CD8-positive, alpha-beta memory T cell (primary cell): ENCODE measurements around the gene PLEKHA3. TPM values are rescaled to one million over a fixed set of nuclear protein-coding genes. Genes with fewer than 3 reads are reported as not detected.

ENCODE experiments used
- CTCF ChIA-PET: fragments of 350-600 bp; sonication (Branson Sonifier 250); formaldehyde crosslinking; loops from one replicate; lab custom pipeline; 2021; ENCODE audit warnings: antibody characterized with exemption; lab: Charles Lee
- POLR2A ChIA-PET: fragments of 350-600 bp; sonication (Branson Sonifier 250); formaldehyde crosslinking; loops from one replicate; lab custom pipeline; 2021; ENCODE audit warnings: antibody characterized with exemption; lab: Charles Lee
- DNase-seq, 5 donors: peaks; one replicate each; pipeline versions ENCODE4 v3.0.0 to v3.0.0-alpha.2; 2020 to 2022; ENCODE audit warnings: mixed read lengths in 1 of 5
- H3K27ac ChIP-seq: one replicate; pipeline ENCODE4 v1.7.0; 2013; ENCODE audit warnings: low read depth, mild to moderate bottlenecking, low read length, moderate library complexity
- H3K27me3 ChIP-seq: 2 replicates; pipeline ENCODE4 v1.7.0; 2013; ENCODE audit warnings: low read length, mild to moderate bottlenecking; ENCODE audit not compliant: insufficient read depth, poor library complexity, severe bottlenecking
- H3K36me3 ChIP-seq: 2 replicates; pipeline ENCODE4 v1.7.0; 2013; ENCODE audit warnings: mild to moderate bottlenecking, low read length, moderate library complexity; ENCODE audit not compliant: insufficient read depth
- H3K4me1 ChIP-seq: 2 replicates; pipeline ENCODE4 v1.7.0; 2013; ENCODE audit warnings: mild to moderate bottlenecking, low read length, moderate library complexity; ENCODE audit not compliant: insufficient read depth
- H3K4me3 ChIP-seq: 2 replicates; pipeline ENCODE4 v1.7.0; 2013; ENCODE audit warnings: mild to moderate bottlenecking, low read length
- H3K9me3 ChIP-seq: 2 replicates; pipeline ENCODE4 v1.7.0; 2013; ENCODE audit warnings: mild to moderate bottlenecking, low read length
- H3K27ac Mint-ChIP-seq, 8 donors: one replicate each; pipeline ENCODE4 v1.8.0; 2020 to 2021; ENCODE audit warnings: mixed read lengths in 8 of 8, mild to moderate bottlenecking in 6 of 8, inconsistent platforms in 3 of 8, moderate library complexity in 3 of 8
- H3K27me3 Mint-ChIP-seq, 2 donors: one replicate each; pipeline ENCODE4 v1.8.0; 2020 to 2021; ENCODE audit warnings: mixed read lengths in 2 of 2, mild to moderate bottlenecking in 1 of 2, moderate library complexity in 1 of 2
- H3K36me3 Mint-ChIP-seq, 3 donors: one replicate each; pipeline ENCODE4 v1.8.0; 2020 to 2021; ENCODE audit warnings: mixed read lengths in 3 of 3, inconsistent platforms in 1 of 3, mild to moderate bottlenecking in 1 of 3
- H3K4me1 Mint-ChIP-seq, 3 donors: one replicate each; pipeline ENCODE4 v1.8.0; 2020 to 2021; ENCODE audit warnings: mixed read lengths in 3 of 3, inconsistent platforms in 1 of 3, mild to moderate bottlenecking in 1 of 3
- H3K4me3 Mint-ChIP-seq, 7 donors: one replicate each; pipeline ENCODE4 v1.8.0; 2020 to 2021; ENCODE audit warnings: mixed read lengths in 7 of 7, mild to moderate bottlenecking in 6 of 7, moderate library complexity in 4 of 7, inconsistent platforms in 2 of 7
- H3K9me3 Mint-ChIP-seq, 5 donors: one replicate each; pipeline ENCODE4 v1.8.0; 2020 to 2022; ENCODE audit warnings: mixed read lengths in 5 of 5, mild to moderate bottlenecking in 3 of 5, moderate library complexity in 2 of 5, inconsistent platforms in 1 of 5
- polyA plus RNA-seq: library from polyadenylated mRNA; unstranded; fragments of 300-500 nt; fragmentation: Illumina TruSeq; gene quantifications from one replicate; pipeline ENCODE4 v1.2.3, GENCODE V29; 2021
- total RNA-seq, 2 experiments: library from RNA; stranded (reverse); gene quantifications; one replicate each; pipeline ENCODE4 v1.2.3, GENCODE V29; 2021

PLEKHA3 gene
- total and polyA plus RNA-seq, 3 experiments from 2014 or later = 25.1 to 34.9 (median 28.1) TPM

GRCh38 chr2:178512484-178512883, 32.2 kb downstream of the PLEKHA3 start:
- no peak overlapping the region for H3K27ac ChIP-seq
- H3K27me3 Mint-ChIP-seq = no peaks in the 10 kb centered on the region
- CTCF ChIA-PET = no interaction called here

GRCh38 chr2:178513876-178514275, 33.6 kb downstream of the PLEKHA3 start:
- CTCF ChIA-PET = no interaction called here
- no peaks in the 10 kb centered on the region for H3K27me3 Mint-ChIP-seq
- H3K27ac Mint-ChIP-seq = peak overlapping the region in 2 of 8 donors; percentile 23 to 29
- Histone ChIP-seq H3K4me1 (no peaks in the 10 kb centered on the region), H3K9me3 (no peaks in the 10 kb centered on the region), H3K4me3 (no peak overlapping the region), H3K27me3 (no peaks in the 10 kb centered on the region), H3K27ac (no peak overlapping the region), H3K36me3 (no peaks in the 10 kb centered on the region)
- no peak for DNase-seq
- H3K4me1 Mint-ChIP-seq = peaks cover 13 to 24% (median 19%) of the 10 kb centered on the region in 3 donors
- POLR2A ChIA-PET = interaction anchor here (0.6 kb wide), 1 partner anchor 35 kb away, joined by 3 read pairs; no protein-coding TSS in a partner anchor
- peaks cover 4 to 45% (median 9%) of the 10 kb centered on the region in 3 donors for H3K36me3 Mint-ChIP-seq
- H3K9me3 Mint-ChIP-seq = no peaks in the 10 kb centered on the region
- no peak overlapping the region for H3K4me3 Mint-ChIP-seq

More at GRCh38 chr2:178512484-178512883, 32.2 kb downstream of the PLEKHA3 start:
- no peaks in the 10 kb centered on the region for H3K9me3 Mint-ChIP-seq
- POLR2A ChIA-PET = no interaction called here
- Histone ChIP-seq H3K4me1 (no peaks in the 10 kb centered on the region), H3K9me3 (no peaks in the 10 kb centered on the region), H3K36me3 (no peaks in the 10 kb centered on the region), H3K4me3 (no peak overlapping the region), H3K27me3 (no peaks in the 10 kb centered on the region)
- H3K4me1 Mint-ChIP-seq = peaks cover 13 to 24% (median 19%) of the 10 kb centered on the region in 3 donors
- peak overlapping the region in 1 of 8 donors; percentile 33 for H3K27ac Mint-ChIP-seq
- peaks cover 4 to 38% (median 7%) of the 10 kb centered on the region in 3 donors for H3K36me3 Mint-ChIP-seq
- H3K4me3 Mint-ChIP-seq = no peak overlapping the region
- DNase-seq = no peak

- Histone ChIP-seq H3K27ac (no peak overlapping the region), H3K9me3 (no peaks in the 10 kb centered on the region), H3K4me1 (no peaks in the 10 kb centered on the region), H3K27me3 (no peaks in the 10 kb centered on the region), H3K36me3 (no peaks in the 10 kb centered on the region), H3K4me3 (no peak overlapping the region)
- no peaks in the 10 kb centered on the region for H3K27me3 Mint-ChIP-seq
- H3K9me3 Mint-ChIP-seq = no peaks in the 10 kb centered on the region
- peak overlapping the region in 2 of 8 donors; percentile 8 to 29 for H3K27ac Mint-ChIP-seq
- no peak overlapping the region for H3K4me3 Mint-ChIP-seq
- H3K4me1 Mint-ChIP-seq = peaks cover 13 to 24% (median 19%) of the 10 kb centered on the region in 3 donors
- peak in 1 of 5 donors; percentile 8 for DNase-seq
- ChIA-PET POLR2A (interaction anchor here (0.6 kb wide), 1 partner anchor 47 kb away, joined by 3 read pairs; no protein-coding TSS in a partner anchor), CTCF (no interaction called here)
- H3K36me3 Mint-ChIP-seq = peaks cover 4 to 40% (median 9%) of the 10 kb centered on the region in 3 donors
Observed at GRCh38 chr2:178514664-178515063, 34.4 kb downstream of the PLEKHA3 start.

GRCh38 chr2:178517496-178517895, 37.2 kb downstream of the PLEKHA3 start:
- Mint-ChIP-seq H3K4me3 (no peak overlapping the region), H3K36me3 (peaks cover 4 to 26% (median 13%) of the 10 kb centered on the region in 3 donors), H3K4me1 (peaks cover 14 to 35% (median 26%) of the 10 kb centered on the region in 3 donors), H3K9me3 (no peaks in the 10 kb centered on the region), H3K27ac (no peak overlapping the region), H3K27me3 (no peaks in the 10 kb centered on the region)
- H3K36me3 ChIP-seq = no peaks in the 10 kb centered on the region
- no peaks in the 10 kb centered on the region for H3K4me1 ChIP-seq
- H3K4me3 ChIP-seq = no peak overlapping the region
- POLR2A ChIA-PET = no interaction called here
- CTCF ChIA-PET = interaction anchor here (1.1 kb wide), 1 partner anchor 68 kb away, joined by 3 read pairs; no protein-coding TSS in a partner anchor
- no peaks in the 10 kb centered on the region for H3K9me3 ChIP-seq
- no peak for DNase-seq
- no peak overlapping the region for H3K27ac ChIP-seq
- no peaks in the 10 kb centered on the region for H3K27me3 ChIP-seq

- ChIA-PET POLR2A (no interaction called here), CTCF (interaction anchor here (1.3 to 1.5 kb wide), 2 partner anchors 34 to 107 kb away, joined by 3 to 5 read pairs; no protein-coding TSS in a partner anchor)
- Mint-ChIP-seq H3K4me1 (peaks cover 19 to 43% (median 38%) of the 10 kb centered on the region in 3 donors), H3K27ac (peak overlapping the region in 5 of 8 donors; percentile 15 to 62 (median 41)), H3K36me3 (peaks cover 0 to 21% (median 8%) of the 10 kb centered on the region in 3 donors), H3K4me3 (peak overlapping the region in 4 of 7 donors; percentile 1 to 25 (median 14)), H3K9me3 (peaks cover 0 to 3% (median 0%) of the 10 kb centered on the region in 5 donors), H3K27me3 (no peaks in the 10 kb centered on the region)
- Histone ChIP-seq H3K9me3 (no peaks in the 10 kb centered on the region), H3K27ac (no peak overlapping the region), H3K4me1 (peaks cover 12% of the 10 kb centered on the region), H3K36me3 (no peaks in the 10 kb centered on the region), H3K27me3 (no peaks in the 10 kb centered on the region), H3K4me3 (no peak overlapping the region)
- DNase-seq = no peak
Observed at GRCh38 chr2:178521304-178522150, 41.3 kb downstream of the PLEKHA3 start.

GRCh38 chr2:178522950-178523595, 42.8 kb downstream of the PLEKHA3 start:
- no peaks in the 10 kb centered on the region for H3K27me3 ChIP-seq
- Mint-ChIP-seq H3K4me1 (peaks cover 19 to 57% (median 38%) of the 10 kb centered on the region in 3 donors), H3K36me3 (peaks cover 0 to 24% (median 8%) of the 10 kb centered on the region in 3 donors), H3K4me3 (peak overlapping the region; percentile 88 to 95 (median 91)), H3K27ac (peak overlapping the region; percentile 81 to 95 (median 94)), H3K9me3 (peaks cover 0 to 3% (median 0%) of the 10 kb centered on the region in 5 donors), H3K27me3 (no peaks in the 10 kb centered on the region)
- DNase-seq = peak; percentile 63 to 89 (median 80)
- CTCF ChIA-PET = interaction anchor here (0.9 to 1.7 kb wide), 6 partner anchors 16 to 108 kb away, joined by 3 to 6 read pairs (median 4); partner anchors contain the start of genes PJVK and PRKRA
- H3K4me3 ChIP-seq = peak overlapping the region; percentile 72
- H3K4me1 ChIP-seq = peaks cover 12% of the 10 kb centered on the region
- H3K9me3 ChIP-seq = no peaks in the 10 kb centered on the region
- H3K36me3 ChIP-seq = no peaks in the 10 kb centered on the region
- peak overlapping the region; percentile 69 for H3K27ac ChIP-seq
- POLR2A ChIA-PET = interaction anchor here (0.9 kb wide), 1 partner anchor 72 kb away, joined by 3 read pairs; the partner anchor contains the start of genes PJVK and PRKRA

- DNase-seq = peak in 1 of 5 donors; percentile 4
- POLR2A ChIA-PET = no interaction called here
- peaks cover 0 to 20% (median 11%) of the 10 kb centered on the region in 3 donors for H3K36me3 Mint-ChIP-seq
- H3K36me3 ChIP-seq = no peaks in the 10 kb centered on the region
- CTCF ChIA-PET = interaction anchor here (0.5 to 1.7 kb wide), 3 partner anchors 15 to 72 kb away, joined by 3 to 6 read pairs (median 5); no protein-coding TSS in a partner anchor
- peaks cover 12% of the 10 kb centered on the region for H3K4me1 ChIP-seq
- H3K9me3 Mint-ChIP-seq = peaks cover 0 to 3% (median 0%) of the 10 kb centered on the region in 5 donors
- H3K4me3 Mint-ChIP-seq = peak overlapping the region; percentile 88 to 95 (median 91)
- H3K27me3 Mint-ChIP-seq = no peaks in the 10 kb centered on the region
- peak overlapping the region; percentile 72 for H3K4me3 ChIP-seq
- no peaks in the 10 kb centered on the region for H3K9me3 ChIP-seq
- H3K4me1 Mint-ChIP-seq = peaks cover 19 to 62% (median 38%) of the 10 kb centered on the region in 3 donors
- no peaks in the 10 kb centered on the region for H3K27me3 ChIP-seq
- H3K27ac ChIP-seq = peak overlapping the region; percentile 69
- H3K27ac Mint-ChIP-seq = peak overlapping the region; percentile 81 to 95 (median 94)
Observed at GRCh38 chr2:178523596-178524134, 43.4 kb downstream of the PLEKHA3 start.
